DOHH2 (cell line): ENCODE data around the gene FBXO28.

Source experiments
- CTCF ChIP-seq: fragments of 200-600 bp; sonication (generic); IDR thresholded peaks from one replicate; pipeline ENCODE4 v1.5.1; 2014; ENCODE audit warnings: antibody characterized with exemption, mild to moderate bottlenecking, low read depth, low read length; ENCODE audit not compliant: poor library complexity, severe bottlenecking
- EZH2phosphoT487 ChIP-seq: fragments of 200-600 bp; sonication (generic); IDR thresholded peaks from 2 replicates; pipeline ENCODE4 v1.6.1; 2017; ENCODE audit warnings: borderline replicate concordance, mild to moderate bottlenecking, antibody characterized with exemption, low read length, moderate library complexity, mixed read lengths

- TF ChIP-seq CTCF (no peak), EZH2phosphoT487 (no peak)
Observed at GRCh38 chr1:224159541-224159940, 45.6 kb downstream of the FBXO28 start.
